ENCODE results near the gene ERP27.

Gene ERP27

DNA sequence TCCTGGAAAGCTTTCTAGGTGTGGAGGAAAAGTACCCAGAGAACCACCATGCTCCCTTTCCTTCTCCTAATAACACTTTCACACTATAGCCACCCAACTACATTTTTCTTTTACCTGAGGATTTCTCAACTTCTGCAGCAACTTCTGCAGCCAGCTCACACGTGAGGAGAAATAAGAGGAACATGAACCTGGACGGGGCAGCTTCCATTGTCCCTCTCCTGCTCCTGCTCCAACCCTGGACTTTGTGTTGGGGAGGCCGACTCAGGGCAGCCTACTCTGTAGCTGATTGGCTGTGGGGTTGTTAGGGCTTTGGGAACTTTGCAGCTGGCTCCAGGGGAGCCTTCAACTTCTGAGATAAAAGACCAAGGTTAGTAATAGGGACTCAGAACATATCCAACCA, at the start of gene ERP27:
Gene ERP27 (minus strand): TSS at position 237 of the 400 bp plus-strand sequence. CDS start 29 bp downstream, at position 208.
- no peak for DNase-seq (ENCODE audit: low read depth in 2 of 2)

GRCh38 chr12:14988035-14988434, 49.7 kb upstream of the ERP27 start:
- no peak for DNase-seq (ENCODE audit: low read depth in 2 of 2)

DNA sequence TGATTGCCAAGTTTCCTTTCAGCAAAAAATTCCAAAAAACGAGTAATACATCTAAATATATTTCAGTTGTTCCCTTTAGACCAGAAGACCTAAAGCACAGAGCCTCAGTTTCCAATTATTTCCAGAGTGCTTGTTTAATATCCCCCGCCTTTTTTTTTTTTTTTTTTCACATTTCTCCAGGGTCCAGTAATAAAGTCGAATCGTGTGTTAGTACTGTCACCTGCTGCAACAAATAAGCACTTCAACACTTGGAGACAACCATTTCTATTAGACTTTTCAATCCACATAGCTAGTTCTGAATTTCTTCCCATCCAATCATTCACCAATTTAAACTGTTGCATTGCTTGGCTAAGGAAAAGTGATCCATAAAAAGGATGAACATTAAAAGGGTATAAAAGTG, 48.1 kb upstream of the ERP27 start:
- no peak for DNase-seq (ENCODE audit: low read depth in 2 of 2)

DNA sequence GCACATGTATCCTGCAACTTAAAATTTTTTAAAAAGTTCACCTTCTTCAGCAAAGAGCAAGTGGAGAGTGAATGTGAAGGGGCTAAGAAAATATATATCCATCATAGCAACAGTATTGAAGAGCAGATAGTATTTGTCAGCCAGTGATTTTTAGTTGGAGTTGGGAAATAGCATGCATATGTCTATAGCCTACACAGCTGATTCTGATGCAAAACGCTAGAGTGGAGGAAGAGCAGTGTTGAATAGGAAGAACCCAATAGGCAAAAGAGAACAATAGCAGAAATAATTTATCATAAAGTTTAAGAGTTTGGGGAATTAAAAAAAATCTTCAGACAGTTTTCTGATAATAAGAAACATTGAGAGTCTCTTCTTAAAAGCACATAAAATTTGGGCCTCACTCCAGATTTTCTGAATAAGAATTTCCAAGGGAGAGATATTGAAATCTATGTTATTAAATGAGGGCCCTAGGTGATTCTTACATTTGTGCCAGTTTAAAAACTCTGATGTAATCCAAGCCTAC, 46.5 kb upstream of the ERP27 start:
- no peak for DNase-seq (ENCODE audit: low read depth in 2 of 2)

GRCh38 chr12:14984036-14984435, 45.7 kb upstream of the ERP27 start:
- DNase-seq (ENCODE audit: low read depth in 2 of 2), result no peak

- DNase-seq (ENCODE audit: low read depth in 2 of 2), result no peak
These were observed 44.7 kb upstream of the ERP27 start for GRCh38 chr12:14982991-14983390.

DNA sequence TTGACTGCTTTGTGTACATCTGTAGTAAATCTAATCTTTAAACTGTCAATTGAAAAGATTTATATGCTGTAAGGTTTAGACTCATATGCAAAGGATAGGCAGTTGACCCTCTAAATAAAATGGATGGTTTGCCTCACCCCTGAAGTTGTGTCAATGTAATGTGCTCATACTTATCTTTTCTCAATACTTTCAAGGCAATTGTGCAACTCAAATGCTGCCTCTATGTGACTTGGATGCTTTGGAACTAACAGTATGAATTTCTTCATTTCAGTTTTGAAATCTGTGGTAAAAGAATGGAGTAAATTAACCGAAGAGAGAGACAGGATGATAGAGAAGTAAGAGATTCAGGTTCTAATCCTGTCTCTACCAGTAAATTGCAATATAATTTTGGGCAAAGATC, 44.2 kb upstream of the ERP27 start:
- no peak for DNase-seq (ENCODE audit: low read depth in 2 of 2)

- no peak for DNase-seq (ENCODE audit: low read depth in 2 of 2)
These were observed 42.7 kb upstream of the ERP27 start for GRCh38 chr12:14981049-14981448.

DNA sequence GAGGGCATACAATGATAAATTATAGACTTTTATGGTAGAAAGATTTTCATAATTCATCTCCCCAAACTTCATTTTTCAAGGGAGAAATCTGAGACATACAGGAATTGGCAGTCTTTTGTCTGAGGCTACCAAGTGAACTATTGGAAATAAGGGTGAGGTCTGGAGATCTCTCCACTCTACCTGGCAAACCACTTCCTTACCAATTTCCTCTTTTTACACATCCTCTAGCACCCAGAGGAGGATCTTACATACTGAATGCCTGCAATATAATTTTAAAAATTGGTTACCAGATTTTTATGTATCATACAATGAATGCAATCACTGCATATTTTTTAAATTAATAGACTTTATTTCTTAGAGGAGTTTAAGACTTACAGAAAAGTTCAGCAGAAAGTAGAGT, 41.1 kb upstream of the ERP27 start:
- DNase-seq (ENCODE audit: low read depth in 2 of 2), result no peak

GRCh38 chr12:14976658-14977057, 38.3 kb upstream of the ERP27 start:
- no peak for DNase-seq (ENCODE audit: low read depth in 2 of 2)

DNA sequence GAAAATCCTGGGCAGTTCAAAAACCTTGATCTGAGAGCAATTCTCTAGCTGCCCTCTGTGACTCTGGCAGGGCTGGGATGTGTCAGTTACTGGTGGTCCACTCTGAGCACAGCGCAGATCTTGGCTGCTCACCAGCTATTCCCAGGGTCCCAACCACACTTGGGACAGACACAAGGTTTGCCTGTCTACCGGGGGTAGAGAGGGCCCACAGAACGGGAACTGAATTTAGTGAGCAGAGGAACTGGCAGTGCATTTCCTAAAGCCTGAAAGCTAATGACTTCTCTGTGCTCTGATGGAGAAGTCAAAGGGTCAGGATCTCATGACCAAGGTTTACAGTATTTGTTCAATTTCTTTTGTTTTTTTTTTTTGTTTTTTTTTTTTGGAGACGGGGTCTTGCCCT, 37.1 kb upstream of the ERP27 start:
- no peak for DNase-seq (ENCODE audit: low read depth in 2 of 2)

GRCh38 chr12:14974633-14975032, 36.3 kb upstream of the ERP27 start:
- DNase-seq (ENCODE audit: low read depth in 2 of 2), result no peak

DNA sequence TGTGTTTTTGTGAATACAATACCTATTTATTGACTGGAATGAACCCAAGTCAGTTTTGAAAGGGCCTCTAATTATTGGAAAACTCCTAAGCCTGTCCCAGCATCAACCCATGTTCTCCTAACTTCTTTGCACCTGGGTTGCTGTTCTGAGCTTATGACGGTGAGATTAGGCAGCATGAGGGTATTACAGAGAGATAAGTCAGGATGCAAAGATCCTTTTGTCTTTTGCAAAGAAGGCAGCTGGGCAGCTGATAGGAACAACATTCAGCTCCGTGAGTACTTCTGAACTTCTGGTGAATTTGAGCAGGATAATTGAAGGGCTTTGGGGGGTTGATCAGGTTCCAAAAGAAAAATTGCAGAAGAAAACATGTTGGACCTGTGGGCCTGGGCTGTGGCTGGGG, 34.5 kb upstream of the ERP27 start, which contains the start of gene PDE6H:
Gene PDE6H (plus strand): TSS at position 227 of the 400 bp plus-strand sequence. CDS start 4,971 bp downstream, outside the sequence.
- DNase-seq (ENCODE audit: low read depth in 2 of 2), result no peak

DNA sequence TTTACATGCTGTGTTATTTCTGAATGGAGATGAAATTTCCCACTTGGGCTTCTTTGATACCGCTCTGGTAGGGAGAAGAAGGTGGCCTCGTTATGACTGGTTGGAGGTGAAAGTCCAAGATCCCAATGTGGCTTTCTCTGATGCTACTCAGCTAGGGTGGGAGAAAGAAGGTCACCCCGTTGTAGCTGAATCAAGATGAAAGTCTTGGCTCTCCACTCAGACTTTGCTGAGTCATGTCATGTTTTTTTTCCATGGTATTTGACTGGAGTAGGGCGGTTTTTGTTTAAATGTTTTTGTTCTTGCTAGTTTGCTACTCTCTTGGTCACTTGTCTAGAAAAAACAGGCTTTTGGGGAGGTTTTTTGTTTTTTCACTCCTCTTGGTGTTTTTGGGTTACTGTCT, 32.1 kb upstream of the ERP27 start:
- DNase-seq (ENCODE audit: low read depth in 2 of 2), result no peak

DNA sequence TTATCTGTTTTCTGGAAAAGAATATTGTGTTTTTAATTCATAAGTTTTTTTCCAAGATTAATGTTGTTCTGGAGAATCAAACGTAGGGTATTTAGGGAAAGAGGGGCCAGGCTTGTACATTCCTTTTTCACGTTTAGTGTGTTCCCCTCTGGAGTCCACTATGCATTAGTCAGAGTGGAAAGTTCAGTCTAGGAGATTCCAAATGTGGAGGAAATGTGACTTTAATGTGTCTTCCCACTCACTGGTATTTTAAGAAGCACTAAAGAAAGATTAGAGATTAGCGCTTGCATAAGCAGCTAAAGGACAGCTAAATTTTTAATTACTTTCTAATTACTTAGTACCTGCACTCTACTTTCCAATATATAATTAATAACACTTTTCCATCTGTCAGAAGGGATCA, 30.1 kb upstream of the ERP27 start:
- no peak for DNase-seq (ENCODE audit: low read depth in 2 of 2)

- DNase-seq (ENCODE audit: low read depth in 2 of 2), result no peak
These were observed 26.9 kb upstream of the ERP27 start for GRCh38 chr12:14965221-14965620.

GRCh38 chr12:14964406-14964805, 26.1 kb upstream of the ERP27 start:
- DNase-seq (ENCODE audit: low read depth in 2 of 2), result no peak

DNA sequence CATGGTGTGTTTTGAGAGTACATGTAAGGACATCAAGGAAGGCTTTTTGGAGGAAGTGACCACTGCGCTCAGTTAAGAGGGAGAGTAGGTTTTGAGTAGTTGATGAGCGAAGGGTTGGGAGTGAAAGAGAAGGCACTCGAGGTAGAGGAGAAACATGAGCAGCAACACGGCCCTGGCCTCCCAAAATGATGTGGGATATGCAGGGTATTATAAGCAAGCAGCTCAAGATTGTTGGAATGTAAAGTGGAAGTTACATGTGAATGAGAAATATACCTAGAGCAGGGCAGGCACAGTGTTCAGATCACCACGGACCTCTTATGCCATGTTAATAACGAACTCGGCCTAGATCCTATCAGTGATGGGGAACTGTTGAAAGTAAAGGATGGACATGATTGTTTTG, 25.2 kb upstream of the ERP27 start:
- no peak for DNase-seq (ENCODE audit: low read depth in 2 of 2)

- no peak for DNase-seq (ENCODE audit: low read depth in 2 of 2)
These were observed 24.5 kb upstream of the ERP27 start for GRCh38 chr12:14962797-14963196.

DNA sequence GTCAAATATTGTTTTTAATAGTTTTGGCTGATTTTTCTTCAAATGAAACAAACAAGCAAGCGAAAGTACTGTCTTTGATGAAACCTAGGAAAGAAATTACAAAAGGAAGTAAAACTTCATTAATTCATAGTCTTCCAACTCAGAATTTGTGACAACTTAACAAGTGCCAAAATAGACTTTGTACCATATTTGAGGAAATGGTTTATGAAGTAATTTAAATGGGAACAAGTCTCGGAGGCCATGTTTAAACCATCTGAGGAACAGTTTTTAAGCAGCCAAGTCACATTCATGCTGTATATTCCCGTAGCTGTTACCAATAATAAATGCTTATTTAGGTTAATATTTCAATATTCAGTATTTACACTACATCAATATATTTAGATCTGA, 23.8 kb upstream of the ERP27 start:
- DNase-seq (ENCODE audit: low read depth in 2 of 2), result no peak

GRCh38 chr12:14961466-14962152, 23.3 kb upstream of the ERP27 start, which contains the start of gene ARHGDIB:
Gene ARHGDIB, minus strand, starts transcription at chr12:14961601. Its CDS starts 10,889 bp downstream, at chr12:14950712.
- no peak for DNase-seq (ENCODE audit: low read depth in 2 of 2)

- no peak for DNase-seq (ENCODE audit: low read depth in 2 of 2)
These were observed 22.5 kb upstream of the ERP27 start for GRCh38 chr12:14960548-14961465.

All from activated CD4-positive, alpha-beta T cell treated with anti-CD3 and anti-CD28 coated beads for 24 hours (primary cell).